SK-N-SH (cell line): Measurements from ENCODE around the gene INF2. TPM values are rescaled to one million over a fixed set of nuclear protein-coding genes. Genes with fewer than 3 reads are reported as not detected.
"Not testable (repeated sequence)": the region's sequence is repeated elsewhere in the genome, so short reads cannot be mapped to it uniquely, and the experiment has no call there.

Experiments
- CTCF ChIA-PET: fragments of 300-600, 350-600 bp; formaldehyde crosslinking; extraction: SDS; loops from one replicate; lab custom pipeline; 2021; lab: Yijun Ruan, JAX
- POLR2A ChIA-PET: fragments of 350-600 bp; sonication (Branson Sonifier 250); formaldehyde crosslinking; extraction: SDS; loops from one replicate; lab custom pipeline; 2020; ENCODE audit warnings: antibody characterized with exemption, inconsistent platforms; lab: Yijun Ruan, JAX
- DNase-seq: peaks from one replicate; pipeline ENCODE4 v3.0.0; 2012
- H2AFZ ChIP-seq: fragments of 200-600 bp; sonication (generic); 2 replicates; pipeline ENCODE4 v1.8.1; 2016; ENCODE audit warnings: antibody characterized with exemption, mild to moderate bottlenecking, low read depth
- H3F3A ChIP-seq: fragments of 200-600 bp; sonication (generic); replicated peaks from 2 replicates; pipeline ENCODE3; 2016; ENCODE audit warnings: antibody characterized with exemption, mild to moderate bottlenecking; ENCODE audit not compliant: insufficient read depth
- H3K27ac ChIP-seq, 2 experiments: fragments of 200-500 bp in 1 of 2; fragments of 200-600 bp in 1 of 2; sonication (Bioruptor generic) in 1 of 2; sonication (generic), shearing (Covaris generic) in 1 of 2; 2 replicates each; pipeline versions ENCODE4 v1.5.1 to v1.6.1; 2014 to 2016; ENCODE audit warnings: low read depth in 2 of 2, inconsistent platforms in 1 of 2, low read length in 1 of 2, mild to moderate bottlenecking in 1 of 2, mixed read lengths in 1 of 2
- H3K27me3 ChIP-seq: fragments of 200-600 bp; sonication (generic), shearing (Covaris generic); 2 replicates; pipeline ENCODE4 v1.6.1; 2016; ENCODE audit warnings: mixed run types; ENCODE audit not compliant: insufficient read depth
- H3K36me3 ChIP-seq, 2 experiments: fragments of 200-500 bp in 1 of 2; fragments of 200-600 bp in 1 of 2; sonication (Bioruptor generic) in 1 of 2; sonication (generic) in 1 of 2; replicated peaks in 1 of 2; 2 replicates each; pipeline versions ENCODE3 to v1.5.1; 2014 to 2016; ENCODE audit warnings: low read length in 1 of 2, mild to moderate bottlenecking in 1 of 2; ENCODE audit not compliant: insufficient read depth in 2 of 2, control insufficient read depth in 1 of 2
- H3K4me1 ChIP-seq, 2 experiments: fragments of 200-500 bp in 1 of 2; fragments of 200-600 bp in 1 of 2; sonication (Bioruptor generic) in 1 of 2; sonication (generic), shearing (Covaris generic) in 1 of 2; 2 replicates each; pipeline versions ENCODE4 v1.5.1 to v1.6.1; 2014 to 2016; ENCODE audit warnings: low read depth in 1 of 2, low read length in 1 of 2, mixed run types in 1 of 2; ENCODE audit not compliant: insufficient read depth in 2 of 2, control insufficient read depth in 1 of 2
- H3K4me2 ChIP-seq: fragments of 200-600 bp; sonication (generic), shearing (Covaris generic); 2 replicates; pipeline ENCODE4 v1.6.1; 2017; ENCODE audit warnings: mixed run types
- H3K4me3 ChIP-seq, 2 experiments: fragments of 200-500 bp in 1 of 2; fragments of 200-600 bp in 1 of 2; sonication (Bioruptor generic) in 1 of 2; sonication (generic), shearing (Covaris generic) in 1 of 2; 2 replicates each; pipeline versions ENCODE4 v1.5.1 to v1.8.1; 2014 to 2016; ENCODE audit warnings: low read depth in 2 of 2, inconsistent platforms in 1 of 2, low read length in 1 of 2, mild to moderate bottlenecking in 1 of 2, mixed read lengths in 1 of 2, moderate library complexity in 1 of 2
- H3K79me2 ChIP-seq: fragments of 200-600 bp; sonication (generic); 2 replicates; pipeline ENCODE4 v1.8.1; 2017; ENCODE audit warnings: mild to moderate bottlenecking; ENCODE audit not compliant: insufficient read depth
- H3K9ac ChIP-seq: fragments of 200-600 bp; sonication (generic); 2 replicates; pipeline ENCODE4 v1.6.1; 2017; ENCODE audit warnings: mixed run types
- H3K9me2 ChIP-seq: fragments of 200-600 bp; sonication (generic); 2 replicates; pipeline ENCODE4 v1.6.1; 2017; ENCODE audit warnings: mixed run types
- H3K9me3 ChIP-seq: fragments of 200-600 bp; sonication (generic); 2 replicates; pipeline ENCODE4 v1.6.1; 2017; ENCODE audit warnings: mixed run types, mild to moderate bottlenecking, moderate library complexity
- H4K20me1 ChIP-seq: fragments of 200-600 bp; sonication (generic); 2 replicates; pipeline ENCODE4 v1.6.1; 2017; ENCODE audit warnings: mild to moderate bottlenecking, mixed run types; ENCODE audit not compliant: insufficient read depth
- FOXM1 ChIP-seq: IDR thresholded peaks from 2 replicates; pipeline ENCODE4 v1.4.0; 2012; ENCODE audit warnings: low read depth, mild to moderate bottlenecking
- REST ChIP-seq: IDR thresholded peaks from 2 replicates; pipeline ENCODE4 v1.6.1; 2012; ENCODE audit warnings: mild to moderate bottlenecking, low read depth, low read length, moderate library complexity
- SIN3A ChIP-seq: IDR thresholded peaks from 2 replicates; pipeline ENCODE4 v1.6.1; 2012; ENCODE audit warnings: low read depth, mild to moderate bottlenecking, low read length, moderate library complexity, borderline replicate concordance
- WGBS: methylation state at CpG from one replicate; pipeline ENCODE4 v1.1.6; 2017; ENCODE audit warnings: low lambda C conversion rate; 5-methylcytosine and 5-hydroxymethylcytosine counted together
- polyA plus RNA-seq, 3 experiments: library from polyadenylated mRNA; depleted of rRNA; stranded (reverse); fragments of >200 nt; gene quantifications; 2 replicates each; pipeline ENCODE4 v1.2.3, GENCODE V29; 2012

INF2 gene
- polyA plus RNA-seq, 1 of the 3 experiments (the other 2 are of a cell fraction), result 32.5 TPM

- Histone ChIP-seq H3K27ac (no peak overlapping the region), H3K79me2 (no peaks in the 10 kb centered on the region), H3K9me3 (no peaks in the 10 kb centered on the region), H3F3A (no peaks in the 10 kb centered on the region), H4K20me1 (no peaks in the 10 kb centered on the region)
- DNase-seq, result no peak
- CTCF ChIA-PET, result interaction anchor here (0.5 to 1.8 kb wide), 3 partner anchors 13 to 83 kb away, joined by 3 to 5 read pairs (median 3); partner anchors contain the start of gene SIVA1
- TF ChIP-seq FOXM1 (no peak), REST (no peak), SIN3A (no peak)
- TF ChIP-seq, all 33 proteins: peak for 0
- Histone ChIP-seq H3K36me3 (no peaks in the 10 kb centered on the region), H2AFZ (no peak overlapping the region), H3K4me2 (no peak overlapping the region), H3K9me2 (no peaks in the 10 kb centered on the region), H3K4me1 (no peaks in the 10 kb centered on the region; a peak in 1 of 4 replicates), H3K9ac (no peak overlapping the region), H3K27me3 (no peaks in the 10 kb centered on the region), H3K4me3 (no peak overlapping the region)
- POLR2A ChIA-PET, result no interaction called here
- 91% methylated on average over 3 of the region's 3 CpGs for WGBS
Observed at GRCh38 chr14:104669697-104670096, 19.7 kb upstream of the INF2 start.

GRCh38 chr14:104671330-104671977, 18.0 kb upstream of the INF2 start:
- 88% methylated on average over 19 of the region's 19 CpGs for WGBS
- POLR2A ChIA-PET, H3K4me2 ChIP-seq: not testable (repeated sequence)

GRCh38 chr14:104672119-104672518, 17.3 kb upstream of the INF2 start:
- H3K79me2 ChIP-seq, H3K4me2 ChIP-seq, POLR2A ChIA-PET, H3K27me3 ChIP-seq, H2AFZ ChIP-seq, H3K4me1 ChIP-seq, H3F3A ChIP-seq, H3K9me2 ChIP-seq, H4K20me1 ChIP-seq, H3K4me3 ChIP-seq, DNase-seq, H3K9me3 ChIP-seq, H3K9ac ChIP-seq, H3K27ac ChIP-seq, H3K36me3 ChIP-seq: not testable (repeated sequence)
- CTCF ChIA-PET, result interaction anchor here (1.6 kb wide), 1 partner anchor 37 kb away, joined by 5 read pairs; no protein-coding TSS in a partner anchor
- WGBS, result 77% methylated on average over 7 of the region's 8 CpGs

More at GRCh38 chr14:104671330-104671977, 18.0 kb upstream of the INF2 start:
- H3K9ac ChIP-seq, H3K4me3 ChIP-seq, H3F3A ChIP-seq, H3K9me3 ChIP-seq, H3K9me2 ChIP-seq, DNase-seq, H3K79me2 ChIP-seq, H3K4me1 ChIP-seq, H4K20me1 ChIP-seq, CTCF ChIA-PET, H3K36me3 ChIP-seq, H3K27me3 ChIP-seq, H2AFZ ChIP-seq, H3K27ac ChIP-seq: not testable (repeated sequence)
